Kidney epithelial cell (primary cell): ENCODE results near the gene PLD4. TPM values are rescaled to one million over a fixed set of nuclear protein-coding genes. Genes with fewer than 3 reads are reported as not detected.

Experiments used
- DNase-seq: peaks from one replicate; pipeline ENCODE4 v3.0.0-alpha.2; 2010; ENCODE audit warnings: low read depth
- H3K27me3 ChIP-seq: 2 replicates; pipeline ENCODE4 v1.6.0; 2011; ENCODE audit warnings: low read length; ENCODE audit not compliant: control insufficient read depth, insufficient read depth
- H3K36me3 ChIP-seq: 2 replicates; pipeline ENCODE4 v1.5.1; 2011; ENCODE audit warnings: low read length; ENCODE audit not compliant: control insufficient read depth, insufficient read depth
- H3K4me3 ChIP-seq: 2 replicates; pipeline ENCODE4 v1.5.1; 2011; ENCODE audit warnings: low read depth, mild to moderate bottlenecking, control low read depth, low read length
- total RNA-seq: library from RNA; depleted of rRNA; stranded (reverse); fragments of >200 nt; gene quantifications from 2 replicates; pipeline ENCODE4 v1.2.3, GENCODE V29; 2015
- TF ChIP-seq, protein P1 (sequence below): IDR thresholded peaks from 2 replicates; pipeline ENCODE4 v1.5.1; 2011; ENCODE audit warnings: mild to moderate bottlenecking, moderate library complexity, low read length, control low read depth, inconsistent platforms; ENCODE audit not compliant: insufficient read depth, poor library complexity, severe bottlenecking

Gene PLD4
- total RNA-seq, 1 donor from 2014 or later: 0.04 TPM

DNA sequence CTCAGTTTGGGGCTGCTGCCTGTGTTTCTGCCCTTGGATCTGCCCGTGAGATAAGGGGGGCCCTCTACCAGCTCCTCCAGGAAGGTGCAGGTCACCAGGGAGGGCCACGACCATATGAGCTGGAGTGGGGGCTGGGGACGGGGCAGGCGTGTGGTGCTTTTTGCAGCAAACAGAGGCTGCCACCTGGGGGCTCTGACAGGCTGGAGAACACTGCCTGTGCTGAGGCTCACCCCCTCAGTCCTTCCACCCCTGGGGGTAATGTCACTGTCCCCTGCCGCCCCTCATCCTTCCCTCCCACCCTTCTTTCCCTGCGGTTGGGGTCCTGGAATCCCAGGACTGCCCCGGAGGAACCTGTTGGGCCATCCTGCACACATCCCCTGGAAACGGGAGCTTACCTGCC, 3.2 kb downstream of the PLD4 start:
- Histone ChIP-seq H3K4me3 (no peak overlapping the region), H3K27me3 (peaks cover 30% of the 10 kb centered on the region), H3K36me3 (no peaks in the 10 kb centered on the region)
- TF ChIP-seq, protein P1, sequence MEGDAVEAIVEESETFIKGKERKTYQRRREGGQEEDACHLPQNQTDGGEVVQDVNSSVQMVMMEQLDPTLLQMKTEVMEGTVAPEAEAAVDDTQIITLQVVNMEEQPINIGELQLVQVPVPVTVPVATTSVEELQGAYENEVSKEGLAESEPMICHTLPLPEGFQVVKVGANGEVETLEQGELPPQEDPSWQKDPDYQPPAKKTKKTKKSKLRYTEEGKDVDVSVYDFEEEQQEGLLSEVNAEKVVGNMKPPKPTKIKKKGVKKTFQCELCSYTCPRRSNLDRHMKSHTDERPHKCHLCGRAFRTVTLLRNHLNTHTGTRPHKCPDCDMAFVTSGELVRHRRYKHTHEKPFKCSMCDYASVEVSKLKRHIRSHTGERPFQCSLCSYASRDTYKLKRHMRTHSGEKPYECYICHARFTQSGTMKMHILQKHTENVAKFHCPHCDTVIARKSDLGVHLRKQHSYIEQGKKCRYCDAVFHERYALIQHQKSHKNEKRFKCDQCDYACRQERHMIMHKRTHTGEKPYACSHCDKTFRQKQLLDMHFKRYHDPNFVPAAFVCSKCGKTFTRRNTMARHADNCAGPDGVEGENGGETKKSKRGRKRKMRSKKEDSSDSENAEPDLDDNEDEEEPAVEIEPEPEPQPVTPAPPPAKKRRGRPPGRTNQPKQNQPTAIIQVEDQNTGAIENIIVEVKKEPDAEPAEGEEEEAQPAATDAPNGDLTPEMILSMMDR: no peak
- DNase-seq: no peak

DNA sequence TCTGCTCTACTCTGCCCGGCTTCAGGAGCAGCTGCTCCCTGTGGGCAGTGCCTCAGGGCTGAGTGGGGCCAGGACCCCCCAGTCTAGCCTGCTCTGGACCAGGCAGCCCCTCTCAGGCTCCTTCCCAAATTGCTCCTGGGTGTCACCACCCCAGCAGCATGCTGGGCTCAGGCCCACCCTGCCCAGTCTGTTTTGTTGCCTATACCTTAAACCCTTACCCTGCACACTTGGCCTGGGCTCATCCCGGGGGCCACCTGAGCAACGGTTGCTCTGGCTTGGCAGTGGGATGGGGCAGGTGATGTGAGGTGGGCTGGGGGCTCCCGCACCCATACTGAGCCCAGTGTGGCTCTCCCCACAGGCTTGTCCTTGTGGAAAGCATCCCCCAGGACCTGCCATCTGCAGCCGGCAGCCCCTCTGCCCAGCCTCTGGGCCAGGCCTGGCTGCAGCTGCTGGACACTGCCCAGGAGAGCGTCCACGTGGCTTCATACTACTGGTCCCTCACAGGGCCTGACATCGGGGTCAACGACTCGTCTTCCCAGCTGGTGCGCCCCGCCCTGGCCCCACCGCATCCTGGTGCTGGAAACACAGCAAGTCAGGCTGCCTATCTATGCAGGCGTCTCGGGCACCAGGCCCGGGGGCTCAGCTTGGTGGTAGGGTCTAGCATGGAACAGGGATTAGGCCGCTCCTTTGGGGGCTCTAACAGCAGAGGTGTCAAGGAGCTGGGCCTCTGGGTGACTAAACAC, 3.9 kb downstream of the PLD4 start:
- H3K36me3 ChIP-seq: no peaks in the 10 kb centered on the region
- peaks cover 34% of the 10 kb centered on the region for H3K27me3 ChIP-seq
- H3K4me3 ChIP-seq: no peak overlapping the region
- TF ChIP-seq, protein P1: no peak
- no peak for DNase-seq

DNA sequence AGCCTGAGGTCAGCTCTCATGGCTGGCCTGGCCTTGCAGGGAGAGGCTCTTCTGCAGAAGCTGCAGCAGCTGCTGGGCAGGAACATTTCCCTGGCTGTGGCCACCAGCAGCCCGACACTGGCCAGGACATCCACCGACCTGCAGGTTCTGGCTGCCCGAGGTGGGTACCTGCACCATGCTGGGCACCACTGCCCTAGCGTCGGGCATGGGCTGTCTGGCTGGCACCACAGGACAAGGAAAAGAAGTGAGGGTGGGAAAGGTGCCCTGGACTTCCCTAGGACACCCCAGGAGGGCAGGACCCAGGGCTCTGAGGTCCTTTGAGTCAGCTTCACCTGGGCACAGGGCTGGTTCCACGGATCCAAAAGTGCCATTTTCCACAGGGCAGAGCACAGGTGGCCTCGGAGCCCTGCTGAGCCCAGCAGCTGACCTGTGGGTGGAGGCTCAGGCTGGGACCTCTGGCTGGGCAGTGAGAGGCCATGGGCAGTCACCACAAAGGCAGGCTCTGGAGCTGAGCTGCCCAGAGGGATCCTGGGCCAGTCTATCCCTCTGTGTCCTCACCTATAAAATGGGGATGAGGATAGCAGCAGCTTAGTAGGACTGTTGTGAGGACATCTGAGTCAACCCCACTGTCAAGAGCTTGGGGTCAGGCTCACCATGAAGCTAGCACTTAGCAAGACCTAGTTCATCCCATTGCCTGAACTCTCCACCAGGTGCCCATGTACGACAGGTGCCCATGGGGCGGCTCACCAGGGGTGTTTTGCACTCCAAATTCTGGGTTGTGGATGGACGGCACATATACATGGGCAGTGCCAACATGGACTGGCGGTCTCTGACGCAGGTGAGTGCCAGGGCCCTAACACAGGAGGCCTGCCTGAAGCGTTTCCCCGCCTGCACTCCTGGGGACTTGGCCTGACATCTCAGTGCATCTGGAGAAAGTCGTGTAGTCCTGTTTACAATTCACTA, 4.9 kb downstream of the PLD4 start:
- peaks cover 41% of the 10 kb centered on the region for H3K27me3 ChIP-seq
- no peak for DNase-seq
- no peak overlapping the region for H3K4me3 ChIP-seq
- TF ChIP-seq, protein P1: no peak
- no peaks in the 10 kb centered on the region for H3K36me3 ChIP-seq

DNA sequence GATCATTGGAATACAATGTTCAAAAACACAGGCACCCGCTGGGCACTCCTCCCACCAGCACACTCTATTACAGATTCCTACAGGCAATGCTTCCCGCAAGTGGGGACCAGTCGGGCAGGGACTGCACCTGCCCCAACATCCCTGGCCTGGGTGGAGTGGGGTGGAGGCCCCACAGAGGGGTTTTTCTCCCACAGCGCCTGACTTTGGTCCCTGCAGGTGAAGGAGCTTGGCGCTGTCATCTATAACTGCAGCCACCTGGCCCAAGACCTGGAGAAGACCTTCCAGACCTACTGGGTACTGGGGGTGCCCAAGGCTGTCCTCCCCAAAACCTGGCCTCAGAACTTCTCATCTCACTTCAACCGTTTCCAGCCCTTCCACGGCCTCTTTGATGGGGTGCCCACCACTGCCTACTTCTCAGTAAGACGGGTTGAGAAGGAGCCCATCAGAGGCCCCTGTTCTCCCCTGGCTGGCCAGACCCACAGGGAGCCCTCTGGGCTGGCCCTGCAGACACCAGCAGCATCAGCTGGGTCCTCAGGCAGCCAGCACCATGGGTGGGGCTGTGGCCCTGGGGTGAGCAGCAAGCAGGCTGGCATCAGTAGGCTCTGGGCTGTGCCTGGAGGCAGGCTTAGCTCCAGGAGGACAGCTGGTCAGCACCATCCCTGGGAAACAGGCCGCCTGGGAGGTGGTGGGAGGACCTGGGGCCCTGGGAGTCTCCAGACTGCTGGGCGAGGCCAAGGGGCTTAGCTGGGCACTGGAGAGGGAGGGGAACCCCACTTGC, 6.0 kb downstream of the PLD4 start:
- no peaks in the 10 kb centered on the region for H3K36me3 ChIP-seq
- DNase-seq: no peak
- TF ChIP-seq, protein P1: no peak
- H3K27me3 ChIP-seq: peaks cover 48% of the 10 kb centered on the region
- H3K4me3 ChIP-seq: no peak overlapping the region

DNA sequence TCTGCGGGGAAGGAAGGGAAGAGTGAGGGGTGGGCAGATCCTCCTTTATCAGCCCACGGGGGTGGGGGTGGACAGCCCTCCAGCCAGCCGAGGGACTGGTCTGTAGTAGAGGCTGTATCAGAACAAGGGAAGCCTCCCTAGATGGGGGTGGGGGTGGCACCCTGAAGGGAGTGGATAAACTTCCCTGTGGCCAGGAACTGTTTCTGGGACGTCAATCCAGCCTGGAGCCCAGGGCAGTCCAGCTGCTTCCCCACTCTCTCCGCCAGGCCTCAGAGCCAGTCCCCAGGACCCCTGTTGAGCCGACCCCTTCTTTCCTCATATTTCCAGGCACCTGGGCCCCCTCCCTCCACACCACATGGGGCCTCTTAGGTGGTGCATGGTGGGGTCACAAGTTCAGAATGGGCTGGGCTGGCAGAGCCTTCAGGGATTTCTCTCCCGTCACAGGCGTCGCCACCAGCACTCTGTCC, 6.7 kb downstream of the PLD4 start:
- H3K27me3 ChIP-seq: peaks cover 48% of the 10 kb centered on the region

More for the DNA sequence above, 6.7 kb downstream of the PLD4 start:
- no peak overlapping the region for H3K4me3 ChIP-seq
- TF ChIP-seq, protein P1: no peak
- no peaks in the 10 kb centered on the region for H3K36me3 ChIP-seq
- no peak for DNase-seq
